PC-3 (cell line): Measurements from ENCODE around the gene NIPSNAP2. TPM values are rescaled to one million over a fixed set of nuclear protein-coding genes. Genes with fewer than 3 reads are reported as not detected.

Source experiments
- ATAC-seq: fragments of 200-7000 bp; cut with Tn5 transposase; 2 replicates; pipeline ENCODE4 v1.9.1; 2020; ENCODE audit warnings: mild to moderate bottlenecking, moderate library complexity
- BruUV-seq: library from RNA; stranded (reverse); fragments of 400-500 nt; replicated peaks from 2 replicates; lab custom pipeline; 2021; lab: Mats Ljungman, UMichigan
- CTCF ChIA-PET: fragments of 300-600 bp; sonication (Branson Sonifier 250); formaldehyde crosslinking; loops from one replicate; lab custom pipeline; 2022; ENCODE audit warnings: antibody characterized with exemption; lab: Charles Lee
- POLR2A ChIA-PET: fragments of 300-600 bp; sonication (Branson Sonifier 250); formaldehyde crosslinking; loops from one replicate; lab custom pipeline; 2022; ENCODE audit warnings: antibody characterized with exemption; ENCODE audit not compliant: unreplicated experiment; lab: Charles Lee
- DNase-seq: peaks from one replicate; pipeline ENCODE4 v3.0.0-alpha.2; 2015
- H2AFZ ChIP-seq: fragments of 300-600 bp; sonication (generic); 2 replicates; pipeline ENCODE4 v1.6.0; 2016; ENCODE audit warnings: antibody characterized with exemption, low read length
- H3F3A ChIP-seq: fragments of 300-600 bp; sonication (generic); one replicate; pipeline ENCODE4 v1.6.0; 2017; ENCODE audit warnings: antibody characterized with exemption, low read length, control low read depth, mild to moderate bottlenecking; ENCODE audit not compliant: unreplicated experiment
- H3K27ac ChIP-seq: fragments of 300-600 bp; sonication (generic); 2 replicates; pipeline ENCODE4 v1.5.1; 2016; ENCODE audit warnings: mild to moderate bottlenecking, low read length
- H3K27me3 ChIP-seq: fragments of 300-600 bp; sonication (generic); 2 replicates; pipeline ENCODE4 v1.6.1; 2016; ENCODE audit warnings: low read length, mixed read lengths
- H3K36me3 ChIP-seq: fragments of 300-600 bp; sonication (generic); 2 replicates; pipeline ENCODE4 v1.6.1; 2016; ENCODE audit warnings: low read depth, mixed run types, low read length, mixed read lengths
- H3K4me1 ChIP-seq: fragments of 300-600 bp; sonication (generic); 2 replicates; pipeline ENCODE4 v1.5.1; 2016; ENCODE audit warnings: low read length; ENCODE audit not compliant: insufficient read depth
- H3K4me2 ChIP-seq: fragments of 300-600 bp; sonication (generic); 2 replicates; pipeline ENCODE4 v1.6.0; 2016; ENCODE audit warnings: low read length
- H3K4me3 ChIP-seq: fragments of 300-600 bp; sonication (generic); 2 replicates; pipeline ENCODE4 v1.5.1; 2016; ENCODE audit warnings: mild to moderate bottlenecking, low read length, mixed read lengths
- H3K79me2 ChIP-seq: fragments of 300-600 bp; sonication (generic); 2 replicates; pipeline ENCODE4 v1.6.1; 2017; ENCODE audit warnings: low read length, mixed read lengths
- H3K9ac ChIP-seq: fragments of 300-600 bp; sonication (generic); 2 replicates; pipeline ENCODE4 v1.6.0; 2016; ENCODE audit warnings: mild to moderate bottlenecking, low read length
- H3K9me2 ChIP-seq: fragments of 300-600 bp; sonication (generic); replicated peaks from 2 replicates; pipeline ENCODE4 v1.6.1; 2016; ENCODE audit warnings: mixed run types, low read length, mixed read lengths
- H3K9me3 ChIP-seq: fragments of 300-600 bp; sonication (generic); 2 replicates; pipeline ENCODE4 v1.6.1; 2016; ENCODE audit warnings: low read length, mixed read lengths
- H4K20me1 ChIP-seq: fragments of 300-600 bp; sonication (generic); 2 replicates; pipeline ENCODE4 v1.6.1; 2016; ENCODE audit warnings: low read length, mixed read lengths
- CTCF ChIP-seq: fragments of 300-600 bp; sonication (generic); conservative IDR thresholded peaks from 2 replicates; pipeline ENCODE4 v1.5.1; 2017; ENCODE audit warnings: antibody characterized with exemption, low read depth, mild to moderate bottlenecking, low read length
- EZH2 ChIP-seq: fragments of 300-600 bp; sonication (generic); IDR thresholded peaks from one replicate; pipeline ENCODE4 v1.6.1; 2017; ENCODE audit warnings: antibody characterized with exemption, mild to moderate bottlenecking, low read length; ENCODE audit not compliant: unreplicated experiment
- EZH2phosphoT487 ChIP-seq: fragments of 300-600 bp; sonication (generic); IDR thresholded peaks from 2 replicates; pipeline ENCODE4 v1.6.1; 2018; ENCODE audit warnings: mild to moderate bottlenecking, antibody characterized with exemption, low read length, borderline replicate concordance
- intact Hi-C: fragments of 100-400 bp; cut with micrococcal nuclease; formaldehyde crosslinking; loops from 2 replicates; pipeline ENCODE4 v1.9.0; 2023
- total RNA-seq: library from RNA; depleted of rRNA; stranded (reverse); fragments of >200 nt; gene quantifications from 2 replicates; pipeline ENCODE4 v1.2.3, GENCODE V29; 2014

The NIPSNAP2 gene
- total RNA-seq, 1 experiment from 2014 or later: 63.9 TPM

GRCh38 chr7:55953707-55954475 lies 10.5 kb upstream of the NIPSNAP2 start:
- intact Hi-C loops: no loop called here

DNA sequence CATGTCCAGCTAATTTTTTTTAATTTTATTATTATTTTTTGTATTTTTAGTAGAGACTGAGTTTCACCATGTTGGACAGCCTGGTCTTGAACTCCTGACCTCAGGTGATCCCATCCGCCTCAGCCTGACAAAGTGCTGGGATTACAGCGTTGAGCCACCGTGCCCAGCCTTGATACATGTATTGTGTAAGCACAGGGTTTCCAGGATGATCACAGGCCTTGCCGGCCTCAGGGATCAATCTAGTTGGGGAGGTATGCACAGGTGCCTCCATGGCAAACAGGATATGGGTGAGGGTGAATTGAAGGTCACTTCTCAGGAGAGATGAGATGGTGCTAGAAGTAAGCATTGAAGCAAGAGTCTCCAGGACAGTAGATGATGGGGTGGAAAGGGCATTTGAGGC lies 7.2 kb upstream of the NIPSNAP2 start:
- no peak overlapping the region for H3K9ac ChIP-seq
- H3K4me2 ChIP-seq: no peak overlapping the region
- no peak overlapping the region for H3K27ac ChIP-seq
- POLR2A ChIA-PET: no interaction called here
- CTCF ChIA-PET: no interaction called here
- ATAC-seq (no peak), DNase-seq (no peak)
- no peaks in the 10 kb centered on the region for H3F3A ChIP-seq
- no peaks in the 10 kb centered on the region for H3K9me3 ChIP-seq
- intact Hi-C loops: no loop called here
- no peak overlapping the region for H2AFZ ChIP-seq
- H4K20me1 ChIP-seq: no peaks in the 10 kb centered on the region
- no TSS peak for BruUV-seq
- no peaks in the 10 kb centered on the region for H3K9me2 ChIP-seq
- peaks cover 17% of the 10 kb centered on the region; the same call in 1 of the 2 replicates for H3K36me3 ChIP-seq
- no peaks in the 10 kb centered on the region for H3K4me1 ChIP-seq
- H3K4me3 ChIP-seq: no peak overlapping the region
- no peaks in the 10 kb centered on the region for H3K27me3 ChIP-seq
- H3K79me2 ChIP-seq: peaks cover 18% of the 10 kb centered on the region
- no peak for TF ChIP-seq EZH2phosphoT487
- TF ChIP-seq CTCF: no peak
- TF ChIP-seq EZH2: no peak

More at GRCh38 chr7:55953707-55954475, 10.5 kb upstream of the NIPSNAP2 start:
- H3K27ac ChIP-seq: no peak overlapping the region
- no peaks in the 10 kb centered on the region for H3K27me3 ChIP-seq
- H3K4me3 ChIP-seq: no peak overlapping the region
- no peaks in the 10 kb centered on the region for H3K4me1 ChIP-seq
- ATAC-seq (no peak), DNase-seq (no peak)
- H2AFZ ChIP-seq: no peak overlapping the region
- H3F3A ChIP-seq: no peaks in the 10 kb centered on the region
- TF ChIP-seq EZH2phosphoT487 (no peak), CTCF (no peak), EZH2 (no peak)
- no peaks in the 10 kb centered on the region for H3K9me3 ChIP-seq
- peaks cover 23% of the 10 kb centered on the region for H3K79me2 ChIP-seq
- H4K20me1 ChIP-seq: no peaks in the 10 kb centered on the region
- ChIA-PET CTCF (no interaction called here), POLR2A (no interaction called here)
- peaks cover 17% of the 10 kb centered on the region; the same call in 1 of the 2 replicates for H3K36me3 ChIP-seq
- H3K9me2 ChIP-seq: no peaks in the 10 kb centered on the region
- H3K9ac ChIP-seq: no peak overlapping the region
- no peak overlapping the region for H3K4me2 ChIP-seq
- no TSS peak for BruUV-seq

- Histone ChIP-seq H3K79me2 (peaks cover 14% of the 10 kb centered on the region), H3K4me1 (peaks cover 15% of the 10 kb centered on the region), H3K9me2 (no peaks in the 10 kb centered on the region), H3K27me3 (no peaks in the 10 kb centered on the region), H3K4me2 (no peak overlapping the region), H2AFZ (no peak overlapping the region), H3K9ac (no peak overlapping the region), H3K27ac (no peak overlapping the region), H3F3A (peaks cover 8% of the 10 kb centered on the region), H4K20me1 (no peaks in the 10 kb centered on the region), H3K36me3 (no peaks in the 10 kb centered on the region), H3K4me3 (no peak overlapping the region), H3K9me3 (no peaks in the 10 kb centered on the region)
- BruUV-seq: no TSS peak
- intact Hi-C loops: no loop called here
- TF ChIP-seq CTCF (no peak), EZH2 (no peak), EZH2phosphoT487 (no peak)
- no peak for DNase-seq
- CTCF ChIA-PET: no interaction called here
- POLR2A ChIA-PET: no interaction called here
- no peak for ATAC-seq
Measured at GRCh38 chr7:55962014-55962413, 2.4 kb upstream of the NIPSNAP2 start.
